ENCODE results near the gene NLRC3.

Gene NLRC3

GRCh38 chr16:3562914-3563480, 14.2 kb downstream of the NLRC3 start:
- Histone ChIP-seq H3K36me3 (replicated peaks) (no peaks in the 10 kb centered on the region), H3K4me3 (no peak overlapping the region), H3K4me1 (no peaks in the 10 kb centered on the region), H3K27me3 (ENCODE audit: low read depth) (no peaks in the 10 kb centered on the region), H3K9me3 (no peaks in the 10 kb centered on the region)
- in situ Hi-C loops (cut with MboI; ENCODE audit: low sequenced_read_pairs), result no loop called here
- no peak for DNase-seq (ENCODE audit: low spot score in 2 of 2)

- Histone ChIP-seq H3K9me3 (no peaks in the 10 kb centered on the region), H3K36me3 (replicated peaks) (no peaks in the 10 kb centered on the region), H3K4me3 (no peak overlapping the region), H3K4me1 (no peaks in the 10 kb centered on the region), H3K27me3 (ENCODE audit: low read depth) (no peaks in the 10 kb centered on the region)
- no peak for DNase-seq (ENCODE audit: low spot score in 2 of 2)
- in situ Hi-C loops (cut with MboI; ENCODE audit: low sequenced_read_pairs), result no loop called here
Observed at GRCh38 chr16:3561626-3562025, 15.6 kb downstream of the NLRC3 start.

- H3K4me3 ChIP-seq, result no peak overlapping the region
- DNase-seq (ENCODE audit: low spot score in 2 of 2), result no peak
Observed at GRCh38 chr16:3554351-3554928, 22.8 kb downstream of the NLRC3 start.

GRCh38 chr16:3553138-3553923, 23.9 kb downstream of the NLRC3 start:
- in situ Hi-C loops (cut with MboI; ENCODE audit: low sequenced_read_pairs), result no loop called here

More at GRCh38 chr16:3554351-3554928, 22.8 kb downstream of the NLRC3 start:
- Histone ChIP-seq H3K36me3 (replicated peaks) (no peaks in the 10 kb centered on the region), H3K27me3 (ENCODE audit: low read depth) (no peaks in the 10 kb centered on the region), H3K9me3 (no peaks in the 10 kb centered on the region), H3K4me1 (peaks cover 7% of the 10 kb centered on the region)
- in situ Hi-C loops (cut with MboI; ENCODE audit: low sequenced_read_pairs), result no loop called here

GRCh38 chr16:3550851-3551847, 26.1 kb downstream of the NLRC3 start:
- H3K36me3 ChIP-seq (replicated peaks), result no peaks in the 10 kb centered on the region

More at GRCh38 chr16:3553138-3553923, 23.9 kb downstream of the NLRC3 start:
- peak; percentile 69 to 93 for DNase-seq (ENCODE audit: low spot score in 2 of 2)
- Histone ChIP-seq H3K27me3 (ENCODE audit: low read depth) (no peaks in the 10 kb centered on the region), H3K4me3 (no peak overlapping the region), H3K4me1 (peaks cover 7% of the 10 kb centered on the region), H3K36me3 (replicated peaks) (no peaks in the 10 kb centered on the region), H3K9me3 (no peaks in the 10 kb centered on the region)

GRCh38 chr16:3549906-3550305, 27.3 kb downstream of the NLRC3 start:
- peaks cover 7% of the 10 kb centered on the region for H3K4me1 ChIP-seq
- no peaks in the 10 kb centered on the region for H3K36me3 ChIP-seq (replicated peaks)
- in situ Hi-C loops (cut with MboI; ENCODE audit: low sequenced_read_pairs), result no loop called here
- DNase-seq (ENCODE audit: low spot score in 2 of 2), result no peak
- H3K4me3 ChIP-seq, result no peak overlapping the region
- no peaks in the 10 kb centered on the region for H3K27me3 ChIP-seq (ENCODE audit: low read depth)
- no peaks in the 10 kb centered on the region for H3K9me3 ChIP-seq

More at GRCh38 chr16:3550851-3551847, 26.1 kb downstream of the NLRC3 start:
- H3K9me3 ChIP-seq, result no peaks in the 10 kb centered on the region
- H3K4me1 ChIP-seq, result peaks cover 7% of the 10 kb centered on the region
- no peaks in the 10 kb centered on the region for H3K27me3 ChIP-seq (ENCODE audit: low read depth)
- in situ Hi-C loops (cut with MboI; ENCODE audit: low sequenced_read_pairs), result no loop called here
- no peak overlapping the region for H3K4me3 ChIP-seq
- no peak for DNase-seq (ENCODE audit: low spot score in 2 of 2)

GRCh38 chr16:3548859-3549258, 28.3 kb downstream of the NLRC3 start:
- Histone ChIP-seq H3K27me3 (ENCODE audit: low read depth) (no peaks in the 10 kb centered on the region), H3K9me3 (no peaks in the 10 kb centered on the region), H3K4me3 (no peak overlapping the region), H3K4me1 (peaks cover 7% of the 10 kb centered on the region), H3K36me3 (replicated peaks) (no peaks in the 10 kb centered on the region)
- DNase-seq (ENCODE audit: low spot score in 2 of 2), result no peak
- in situ Hi-C loops (cut with MboI; ENCODE audit: low sequenced_read_pairs), result no loop called here

GRCh38 chr16:3548445-3548844, 28.8 kb downstream of the NLRC3 start:
- no peaks in the 10 kb centered on the region for H3K9me3 ChIP-seq
- H3K4me3 ChIP-seq, result no peak overlapping the region
- no peak for DNase-seq (ENCODE audit: low spot score in 2 of 2)
- in situ Hi-C loops (cut with MboI; ENCODE audit: low sequenced_read_pairs), result no loop called here
- peaks cover 6% of the 10 kb centered on the region for H3K4me1 ChIP-seq
- H3K27me3 ChIP-seq (ENCODE audit: low read depth), result no peaks in the 10 kb centered on the region
- no peaks in the 10 kb centered on the region for H3K36me3 ChIP-seq (replicated peaks)

GRCh38 chr16:3546986-3547682, 30.1 kb downstream of the NLRC3 start:
- Histone ChIP-seq H3K36me3 (replicated peaks) (no peaks in the 10 kb centered on the region), H3K9me3 (no peaks in the 10 kb centered on the region), H3K4me1 (no peaks in the 10 kb centered on the region), H3K4me3 (no peak overlapping the region), H3K27me3 (ENCODE audit: low read depth) (no peaks in the 10 kb centered on the region)
- DNase-seq (ENCODE audit: low spot score in 2 of 2), result no peak
- in situ Hi-C loops (cut with MboI; ENCODE audit: low sequenced_read_pairs), result no loop called here

- no peaks in the 10 kb centered on the region for H3K27me3 ChIP-seq (ENCODE audit: low read depth)
- 0 out of 2 replicates have a peak, but pooled peaks cover 3% of the 10 kb centered on the region for H3K36me3 ChIP-seq (replicated peaks)
- H3K4me1 ChIP-seq, result no peaks in the 10 kb centered on the region
- no peaks in the 10 kb centered on the region for H3K9me3 ChIP-seq
- peak in 1 of 2 experiments; percentile 28 for DNase-seq (ENCODE audit: low spot score in 2 of 2)
- H3K4me3 ChIP-seq, result no peak overlapping the region
- in situ Hi-C loops (cut with MboI; ENCODE audit: low sequenced_read_pairs), result no loop called here
Observed at GRCh38 chr16:3542601-3543373, 34.4 kb downstream of the NLRC3 start.

GRCh38 chr16:3541527-3542155, 35.6 kb downstream of the NLRC3 start:
- no peak for DNase-seq (ENCODE audit: low spot score in 2 of 2)
- Histone ChIP-seq H3K36me3 (replicated peaks) (0 out of 2 replicates have a peak, but pooled peaks cover 6% of the 10 kb centered on the region), H3K27me3 (ENCODE audit: low read depth) (no peaks in the 10 kb centered on the region), H3K4me1 (no peaks in the 10 kb centered on the region), H3K4me3 (no peak overlapping the region), H3K9me3 (no peaks in the 10 kb centered on the region)
- in situ Hi-C loops (cut with MboI; ENCODE audit: low sequenced_read_pairs), result no loop called here

- Histone ChIP-seq H3K4me3 (no peak overlapping the region), H3K9me3 (no peaks in the 10 kb centered on the region), H3K4me1 (no peaks in the 10 kb centered on the region), H3K36me3 (replicated peaks) (peaks cover 13% of the 10 kb centered on the region; the same call in 1 of the 2 replicates), H3K27me3 (ENCODE audit: low read depth) (no peaks in the 10 kb centered on the region)
- in situ Hi-C loops (cut with MboI; ENCODE audit: low sequenced_read_pairs), result no loop called here
- DNase-seq (ENCODE audit: low spot score in 2 of 2), result no peak
Observed at GRCh38 chr16:3538222-3538621, 39.0 kb downstream of the NLRC3 start.
